Glomerular endothelial cell (primary cell): ENCODE results near the gene JSRP1. TPM values are rescaled to one million over a fixed set of nuclear protein-coding genes. Genes with fewer than 3 reads are reported as not detected.
"Not testable (repeated sequence)": the region's sequence is repeated elsewhere in the genome, so short reads cannot be mapped to it uniquely, and the experiment has no call there.

Experiments
- DNase-seq: peaks from one replicate; pipeline ENCODE4 v3.0.0-alpha.2; 2011; ENCODE audit warnings: low read depth, low spot score; ENCODE audit errors: extremely low read depth
- total RNA-seq: library from RNA; depleted of rRNA; stranded (reverse); fragments of >200 nt; gene quantifications from 2 replicates; pipeline ENCODE4 v1.2.3, GENCODE V29; 2015

The JSRP1 gene
- total RNA-seq, 1 donor from 2014 or later = 0.23 TPM

GRCh38 chr19:2282862-2283237 is 26.6 kb upstream of the JSRP1 start:
- no peak for DNase-seq

- no peak for DNase-seq
Observed at GRCh38 chr19:2282062-2282861, 26.0 kb upstream of the JSRP1 start, which contains the start of gene PEAK3. TSS of gene PEAK3 (minus strand) at chr19:2282175. CDS start at chr19:2280931, 1,244 bp downstream.

GRCh38 chr19:2281265-2282061 is 25.2 kb upstream of the JSRP1 start:
- not testable (repeated sequence) for DNase-seq

- no peak for DNase-seq
Observed at GRCh38 chr19:2280633-2281264, 24.5 kb upstream of the JSRP1 start.

- no peak for DNase-seq
Observed at GRCh38 chr19:2278459-2279158, 22.4 kb upstream of the JSRP1 start.

GRCh38 chr19:2277138-2277537 is 20.9 kb upstream of the JSRP1 start:
- DNase-seq = no peak

GRCh38 chr19:2276429-2276986 is 20.3 kb upstream of the JSRP1 start:
- no peak for DNase-seq

GRCh38 chr19:2275588-2276428 is 19.6 kb upstream of the JSRP1 start:
- DNase-seq = no peak

GRCh38 chr19:2274931-2275535 is 18.8 kb upstream of the JSRP1 start:
- no peak for DNase-seq

GRCh38 chr19:2274185-2274711 is 18.0 kb upstream of the JSRP1 start:
- DNase-seq = no peak

- DNase-seq = no peak
Observed at GRCh38 chr19:2273356-2274184, 17.4 kb upstream of the JSRP1 start.

GRCh38 chr19:2271234-2272103 is 15.3 kb upstream of the JSRP1 start:
- no peak for DNase-seq

GRCh38 chr19:2270423-2271233 is 14.4 kb upstream of the JSRP1 start:
- no peak for DNase-seq

GRCh38 chr19:2270157-2270422 is 13.9 kb upstream of the JSRP1 start:
- no peak for DNase-seq

GRCh38 chr19:2269244-2270156 is 13.3 kb upstream of the JSRP1 start:
- DNase-seq = peak; percentile 67

- DNase-seq = no peak
Observed at GRCh38 chr19:2268861-2269243, 12.6 kb upstream of the JSRP1 start.
